ENCODE data around the gene IL20RA.

IL20RA gene

GRCh38 chr6:136980070-136980469, 64.7 kb downstream of the IL20RA start:
- Histone ChIP-seq H3K4me1 (ENCODE audit: control insufficient read depth, low read length) (no peaks in the 10 kb centered on the region), H3K9me2 (replicated peaks; ENCODE audit: control insufficient read depth, low read length) (no peaks in the 10 kb centered on the region), H3K4me3 (ENCODE audit: low read length) (no peak overlapping the region), H4K20me1 (ENCODE audit: control insufficient read depth, insufficient read depth, low read depth, low read length) (no peaks in the 10 kb centered on the region), H3F3A (ENCODE audit: control insufficient read depth, insufficient read depth) (no peaks in the 10 kb centered on the region), H3K27ac (ENCODE audit: low read depth, low read length) (no peak overlapping the region), H3K27me3 (ENCODE audit: control insufficient read depth, low read length) (no peaks in the 10 kb centered on the region), H3K79me2 (ENCODE audit: control insufficient read depth, low read length) (no peaks in the 10 kb centered on the region), H3K4me2 (ENCODE audit: low read length) (no peak overlapping the region), H3K9me3 (ENCODE audit: control insufficient read depth, insufficient read depth, low read length) (no peaks in the 10 kb centered on the region), H3K36me3 (ENCODE audit: control insufficient read depth, low read length) (no peaks in the 10 kb centered on the region)
- TF ChIP-seq EZH2phosphoT487 (IDR thresholded peaks at IDR 0.05; ENCODE audit: borderline replicate concordance, low read length) (no peak), CTCF (IDR thresholded peaks at IDR 0.05; ENCODE audit: low read depth, low read length, poor library complexity, severe bottlenecking) (no peak)

GRCh38 chr6:136979206-136979605, 65.6 kb downstream of the IL20RA start:
- H3K27ac ChIP-seq (ENCODE audit: low read depth, low read length): no peak overlapping the region
- no peaks in the 10 kb centered on the region for H3K27me3 ChIP-seq (ENCODE audit: control insufficient read depth, low read length)
- H3K4me3 ChIP-seq (ENCODE audit: low read length): no peak overlapping the region
- H3K79me2 ChIP-seq (ENCODE audit: control insufficient read depth, low read length): no peaks in the 10 kb centered on the region
- H3K9me3 ChIP-seq (ENCODE audit: control insufficient read depth, insufficient read depth, low read length): no peaks in the 10 kb centered on the region
- H3F3A ChIP-seq (ENCODE audit: control insufficient read depth, insufficient read depth): no peaks in the 10 kb centered on the region
- no peaks in the 10 kb centered on the region for H3K36me3 ChIP-seq (ENCODE audit: control insufficient read depth, low read length)
- no peak for TF ChIP-seq CTCF (IDR thresholded peaks at IDR 0.05; ENCODE audit: low read depth, low read length, poor library complexity, severe bottlenecking)
- TF ChIP-seq EZH2phosphoT487 (IDR thresholded peaks at IDR 0.05; ENCODE audit: borderline replicate concordance, low read length): no peak
- no peaks in the 10 kb centered on the region for H3K4me1 ChIP-seq (ENCODE audit: control insufficient read depth, low read length)
- no peaks in the 10 kb centered on the region for H3K9me2 ChIP-seq (replicated peaks; ENCODE audit: control insufficient read depth, low read length)
- no peaks in the 10 kb centered on the region for H4K20me1 ChIP-seq (ENCODE audit: control insufficient read depth, insufficient read depth, low read depth, low read length)
- no peak overlapping the region for H3K4me2 ChIP-seq (ENCODE audit: low read length)

GRCh38 chr6:136977075-136977474, 67.7 kb downstream of the IL20RA start:
- Histone ChIP-seq H3K27ac (ENCODE audit: low read depth, low read length) (no peak overlapping the region), H3K4me2 (ENCODE audit: low read length) (no peak overlapping the region), H3K9me2 (replicated peaks; ENCODE audit: control insufficient read depth, low read length) (no peaks in the 10 kb centered on the region), H3K36me3 (ENCODE audit: control insufficient read depth, low read length) (no peaks in the 10 kb centered on the region), H3K9me3 (ENCODE audit: control insufficient read depth, insufficient read depth, low read length) (no peaks in the 10 kb centered on the region), H3K4me3 (ENCODE audit: low read length) (no peak overlapping the region), H4K20me1 (ENCODE audit: control insufficient read depth, insufficient read depth, low read depth, low read length) (no peaks in the 10 kb centered on the region), H3K4me1 (ENCODE audit: control insufficient read depth, low read length) (no peaks in the 10 kb centered on the region), H3F3A (ENCODE audit: control insufficient read depth, insufficient read depth) (no peaks in the 10 kb centered on the region), H3K27me3 (ENCODE audit: control insufficient read depth, low read length) (no peaks in the 10 kb centered on the region), H3K79me2 (ENCODE audit: control insufficient read depth, low read length) (no peaks in the 10 kb centered on the region)
- TF ChIP-seq CTCF (IDR thresholded peaks at IDR 0.05; ENCODE audit: low read depth, low read length, poor library complexity, severe bottlenecking): no peak
- no peak for TF ChIP-seq EZH2phosphoT487 (IDR thresholded peaks at IDR 0.05; ENCODE audit: borderline replicate concordance, low read length)
